ENCODE measurements around the gene C2CD4B.

The C2CD4B gene

DNA sequence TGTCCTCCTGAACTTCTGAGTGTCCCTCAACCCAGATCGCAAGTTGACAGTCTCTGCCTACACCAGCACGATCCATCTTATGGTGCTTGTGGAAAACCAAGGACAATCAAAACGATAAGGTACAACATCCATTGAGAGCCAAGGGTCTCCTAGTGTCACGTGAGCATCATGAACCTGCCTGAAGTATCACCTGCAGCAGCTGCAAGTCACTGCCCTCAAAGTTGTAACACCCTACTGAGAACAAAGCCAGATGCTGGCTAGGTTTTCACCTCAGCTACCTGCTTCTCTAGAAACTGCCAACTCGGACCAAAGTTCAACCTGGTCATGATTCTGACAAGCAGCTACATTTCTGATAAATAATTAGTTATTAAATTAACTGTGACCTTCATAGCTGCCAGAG lies 17.5 kb downstream of the C2CD4B start:
- DNase-seq: no peak

DNA sequence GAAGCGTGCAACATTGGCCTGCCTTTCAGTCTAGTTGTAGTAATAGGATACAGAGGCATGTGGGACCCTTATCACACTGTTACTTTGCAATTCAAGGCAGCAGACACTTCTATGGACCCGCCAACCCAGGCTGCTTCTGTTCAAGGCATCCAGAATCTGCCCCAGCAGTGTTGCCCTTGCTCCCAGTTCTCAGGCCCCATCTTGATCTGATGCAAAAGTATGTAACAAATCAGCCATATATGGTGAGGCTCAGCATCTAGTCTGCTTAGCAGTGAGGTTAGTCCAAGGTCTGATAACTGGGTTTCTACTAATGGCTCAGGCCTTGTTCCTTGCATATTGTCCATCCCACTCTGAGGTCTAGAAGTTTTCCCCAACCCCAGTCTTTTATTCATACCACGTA lies 17.9 kb downstream of the C2CD4B start:
- DNase-seq: no peak

DNA sequence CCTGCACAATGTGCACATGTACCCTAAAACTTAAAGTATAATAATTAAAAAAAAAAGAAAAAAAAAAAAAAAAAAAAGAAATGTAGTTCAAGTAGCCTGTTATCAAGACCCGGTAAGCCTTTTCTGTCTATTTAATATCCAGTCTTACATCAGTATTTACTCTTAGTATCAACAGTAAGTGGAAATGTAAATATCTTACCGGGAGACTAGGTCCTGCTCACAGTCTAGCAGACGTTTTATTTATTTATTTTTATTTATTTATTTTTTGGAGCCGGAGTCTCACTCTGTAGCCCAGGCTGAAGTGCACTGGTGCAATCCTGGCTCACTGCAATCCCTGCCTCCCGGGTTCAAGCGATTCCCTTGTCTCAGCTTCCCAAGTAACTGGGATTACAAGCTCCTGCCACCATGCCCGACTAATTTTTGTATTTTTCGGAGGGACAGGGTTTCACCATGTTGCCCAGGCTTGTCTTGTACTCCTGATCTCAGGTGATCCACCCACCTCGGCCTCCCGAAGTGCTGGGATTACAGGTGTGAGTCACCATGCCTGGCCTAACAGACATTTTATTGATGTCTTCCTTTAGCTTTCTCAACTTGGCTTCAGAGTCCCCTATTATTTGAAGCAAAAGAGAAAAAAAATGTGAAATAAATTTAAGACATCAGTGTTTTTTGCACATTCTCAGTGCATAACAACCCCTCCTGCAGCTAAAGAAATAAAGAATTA lies 19.9 kb downstream of the C2CD4B start:
- DNase-seq: no peak

DNA sequence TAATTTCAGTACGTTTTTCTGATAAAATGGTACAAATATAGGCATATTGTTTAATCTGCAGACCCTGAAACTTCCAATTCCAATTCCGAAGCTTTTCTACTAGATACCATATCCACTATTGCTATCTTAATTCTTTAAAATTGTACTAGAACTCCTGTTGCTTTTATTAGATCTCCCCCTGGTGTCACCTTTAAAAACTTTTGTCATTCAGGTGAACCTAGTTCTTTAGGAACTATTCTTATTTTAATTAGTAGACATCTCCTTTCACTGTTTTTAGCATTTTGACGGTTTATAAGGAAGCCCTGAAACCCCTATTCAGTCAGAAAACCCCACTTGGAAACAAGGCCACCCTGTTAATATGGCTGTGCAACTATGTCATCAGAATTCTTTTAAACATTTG lies 22.3 kb downstream of the C2CD4B start:
- no peak for DNase-seq

DNA sequence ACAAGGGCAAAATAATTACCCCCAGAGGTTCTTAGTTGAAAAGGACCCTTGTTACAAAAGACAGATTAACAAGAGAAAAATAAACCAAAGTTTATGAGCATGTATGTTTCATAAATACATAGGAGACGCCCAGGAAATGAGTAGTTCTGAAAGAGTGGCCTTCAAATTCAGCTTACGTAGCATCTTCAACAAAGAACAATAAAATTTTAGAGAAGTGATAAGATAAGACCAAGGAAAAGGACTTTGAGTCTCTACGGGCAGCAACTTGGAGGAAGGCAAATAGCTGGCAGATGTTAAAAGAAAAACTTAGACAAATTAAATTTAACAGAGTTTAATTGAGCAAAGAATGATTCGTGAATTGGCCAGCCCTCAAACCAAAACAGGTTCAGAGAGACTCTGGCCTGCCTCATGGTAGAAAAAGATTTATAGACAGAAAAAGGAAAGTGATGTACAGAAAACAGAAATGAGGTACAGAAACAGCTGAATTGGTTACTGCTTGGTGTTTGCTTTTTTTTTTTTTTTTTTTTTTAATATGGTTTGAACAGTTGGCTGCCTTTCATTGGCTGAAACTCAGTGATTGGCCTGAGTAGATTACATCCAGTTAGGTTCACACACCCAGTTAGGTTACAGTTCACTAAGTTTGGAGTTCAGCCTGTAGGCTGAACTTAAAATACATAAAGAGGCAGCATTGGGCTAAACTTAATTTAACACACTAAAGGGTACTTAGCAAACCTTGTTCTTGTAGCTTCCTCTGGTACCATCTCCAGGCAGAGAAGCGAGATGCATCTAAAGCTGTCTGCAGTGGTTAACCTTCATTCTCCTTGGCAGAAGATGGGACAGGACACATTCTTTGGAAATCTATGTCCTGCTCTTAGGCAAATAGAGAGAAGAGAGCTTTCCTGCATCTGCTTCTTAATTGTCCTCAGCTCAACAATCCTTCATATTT lies 23.2 kb downstream of the C2CD4B start:
- no peak for DNase-seq

DNA sequence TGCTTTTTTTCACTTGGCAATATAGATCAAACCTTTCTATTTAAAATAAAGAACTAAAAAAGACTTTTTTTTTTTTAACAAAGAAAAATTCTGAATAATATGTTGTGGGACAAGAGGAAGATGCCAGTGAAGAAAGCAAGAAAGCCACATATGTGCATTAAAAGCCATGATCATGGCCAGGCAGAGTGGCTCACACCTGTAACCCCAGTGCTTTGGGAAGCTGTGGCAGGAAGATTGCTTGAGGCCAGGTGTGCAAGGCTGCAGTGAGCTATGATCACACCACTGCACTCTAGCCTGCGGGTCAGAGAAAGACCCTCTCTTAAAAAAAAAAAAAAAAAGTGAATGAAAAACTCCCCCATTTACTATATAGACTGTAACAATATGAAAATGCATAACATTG lies 23.9 kb downstream of the C2CD4B start:
- no peak for DNase-seq

DNA sequence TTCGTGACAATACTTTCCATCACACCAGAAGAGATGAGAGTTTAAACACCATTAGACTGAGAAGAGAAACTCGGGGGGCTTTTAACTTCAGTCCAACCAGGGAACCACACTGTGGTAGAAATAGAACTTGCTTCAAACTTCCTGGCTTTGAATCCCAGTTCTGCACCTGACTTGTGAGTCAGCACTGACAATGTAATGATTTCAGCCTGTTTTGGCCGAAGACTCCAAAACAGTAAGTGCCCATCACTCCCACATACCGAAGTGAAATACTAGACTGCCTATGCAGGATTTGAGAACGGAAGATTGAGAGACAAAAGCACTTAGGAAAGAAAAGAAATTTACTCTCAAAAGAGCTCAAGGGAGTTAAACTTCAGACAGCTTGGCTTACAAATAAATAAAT lies 27.0 kb downstream of the C2CD4B start:
- DNase-seq: no peak

DNA sequence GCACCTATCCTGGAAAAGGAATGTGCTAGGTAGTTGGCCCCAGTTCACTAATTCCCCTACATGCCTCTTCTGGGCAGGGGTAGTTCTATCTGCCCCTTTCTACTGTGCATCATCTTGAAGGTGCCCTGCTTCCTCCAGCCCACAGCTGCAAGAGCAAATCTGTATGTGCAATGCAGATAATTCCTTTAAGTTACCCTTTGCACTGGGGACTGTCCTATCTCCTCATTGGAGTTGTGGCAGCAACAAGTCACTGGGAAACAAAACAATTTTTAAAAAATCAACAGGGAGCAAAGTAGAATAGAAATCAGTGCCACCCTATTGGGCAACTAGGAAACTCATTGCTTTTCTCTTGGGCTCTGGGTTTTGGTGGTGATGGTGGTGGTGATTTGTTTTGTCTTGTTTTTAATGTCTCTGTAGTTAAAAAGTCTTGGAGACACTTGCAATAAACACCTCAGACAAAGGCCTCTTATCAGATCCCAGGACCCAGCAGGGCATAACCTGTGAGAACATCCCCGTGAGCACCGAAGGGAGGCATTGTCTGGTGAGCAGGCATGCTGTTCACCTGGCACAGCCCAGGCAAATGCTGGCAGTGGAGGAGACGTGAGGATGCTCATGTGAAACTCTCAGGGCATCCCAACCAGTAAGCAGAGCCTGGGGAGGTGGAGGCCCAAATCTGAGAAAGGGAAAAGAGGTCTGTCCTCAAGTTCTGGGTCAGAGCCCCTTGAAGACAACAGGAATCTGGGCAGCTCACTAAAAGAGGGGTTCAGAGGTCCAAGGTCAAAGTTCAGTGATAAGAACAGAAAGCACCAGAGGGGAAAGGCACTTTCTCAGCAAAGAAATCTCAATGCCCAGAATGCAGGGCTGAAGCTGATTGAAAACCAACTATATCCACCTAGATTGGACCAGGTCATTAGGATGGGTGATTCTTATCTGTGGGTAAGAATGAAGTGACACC lies 27.9 kb downstream of the C2CD4B start:
- DNase-seq: no peak

DNA sequence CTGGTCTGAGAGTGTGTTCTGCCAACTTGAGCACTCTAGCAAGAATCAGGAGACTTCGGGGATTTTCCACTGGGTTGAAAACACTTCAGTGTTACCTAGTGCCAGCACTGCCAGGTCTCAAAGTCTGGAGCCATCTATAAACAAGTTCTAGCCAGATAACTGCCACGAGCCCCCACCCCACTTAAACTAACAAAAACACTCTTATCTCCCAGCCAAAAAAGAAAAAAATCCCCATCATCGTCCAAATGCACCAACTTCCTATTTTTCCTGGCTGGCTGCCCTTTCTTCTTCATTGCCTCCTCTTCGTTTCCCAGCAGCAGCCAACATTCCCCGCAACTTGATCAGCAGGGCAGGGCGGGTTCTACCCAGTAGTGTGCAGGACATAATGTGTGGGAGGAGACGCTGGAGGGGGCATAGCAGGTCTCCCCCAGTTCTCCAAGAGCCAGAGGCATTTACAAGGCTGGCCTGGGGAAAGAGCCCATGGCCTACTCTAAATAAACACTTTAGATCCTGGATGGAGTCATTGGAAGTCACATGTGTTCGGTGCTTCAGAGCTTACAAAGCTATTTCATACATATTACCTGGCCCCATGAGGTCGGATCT lies 29.5 kb downstream of the C2CD4B start:
- DNase-seq: no peak

DNA sequence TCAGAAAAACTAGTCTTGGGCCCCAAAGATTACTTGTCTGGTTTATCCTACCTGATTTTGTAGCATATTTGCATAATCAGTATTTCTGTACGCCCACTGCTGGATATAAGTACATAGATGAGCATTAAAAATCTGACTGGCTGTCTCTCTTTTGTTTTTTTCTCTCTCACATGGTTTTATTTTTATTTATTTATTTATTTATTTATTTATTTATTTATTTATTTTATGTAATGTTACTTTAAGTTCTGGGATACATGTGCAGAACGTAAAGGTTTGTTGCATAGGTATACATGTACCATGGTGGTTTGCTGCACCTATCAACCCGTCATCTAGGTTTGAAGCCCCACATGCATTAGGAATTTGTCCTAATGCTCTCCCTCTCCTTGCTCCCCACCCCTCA lies 31.9 kb downstream of the C2CD4B start:
- no peak for DNase-seq

DNA sequence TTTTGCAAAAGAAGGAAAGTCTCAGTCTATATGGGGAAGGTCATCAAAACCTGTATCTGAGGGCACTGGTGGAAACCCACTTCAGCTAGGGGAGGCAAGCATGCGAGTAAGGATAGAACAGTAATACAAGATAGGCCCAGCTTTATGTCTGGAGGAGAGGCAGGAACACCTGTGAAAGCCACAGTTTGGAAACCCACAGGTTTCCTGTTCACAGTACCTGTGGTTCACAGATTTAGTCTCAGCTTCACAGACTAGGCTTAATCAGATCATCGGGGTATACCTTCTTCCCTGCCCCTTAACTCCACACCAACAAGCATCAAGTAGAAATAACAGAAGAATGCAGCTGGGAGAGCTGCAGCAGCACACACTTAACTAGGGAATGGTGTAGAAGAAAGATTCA lies 36.2 kb downstream of the C2CD4B start:
- no peak for DNase-seq

DNA sequence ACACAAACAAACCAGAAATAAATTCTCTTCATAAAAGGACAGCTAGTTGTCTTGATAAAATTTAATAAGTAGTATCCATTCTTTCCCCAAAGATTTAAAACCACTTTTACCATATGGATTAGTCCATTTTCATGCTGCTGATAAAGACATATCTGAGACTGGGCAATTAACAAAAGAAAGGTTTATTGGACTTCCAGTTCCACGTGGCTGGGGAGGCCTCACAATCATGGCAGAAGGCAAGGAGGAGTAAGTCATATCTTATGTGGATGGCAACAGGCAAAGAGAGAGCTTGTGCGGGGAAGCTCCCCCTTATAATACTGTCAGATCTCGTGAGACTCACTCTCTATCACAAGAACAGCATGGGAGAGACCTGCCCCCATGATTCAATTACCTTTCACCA lies 38.7 kb downstream of the C2CD4B start:
- DNase-seq: no peak

DNA sequence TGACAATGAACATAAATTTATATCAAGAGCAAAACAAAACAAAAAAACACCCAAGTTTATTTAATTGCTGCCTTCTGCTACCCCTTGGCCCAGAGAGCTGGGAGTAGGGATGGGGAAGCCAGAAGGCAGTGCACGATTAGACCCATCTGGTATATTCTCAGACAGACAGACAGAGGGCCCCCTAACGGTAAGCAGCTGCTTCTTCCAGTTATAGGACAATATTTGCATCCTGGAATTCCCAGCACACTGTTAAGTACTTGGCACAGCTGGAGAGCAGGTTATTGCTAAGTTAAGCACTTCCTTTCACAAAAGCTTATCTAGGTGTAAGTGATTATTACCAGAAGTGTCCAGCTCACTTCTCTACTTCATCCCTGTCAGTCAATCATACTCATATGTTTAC lies 39.3 kb downstream of the C2CD4B start:
- no peak for DNase-seq

DNA sequence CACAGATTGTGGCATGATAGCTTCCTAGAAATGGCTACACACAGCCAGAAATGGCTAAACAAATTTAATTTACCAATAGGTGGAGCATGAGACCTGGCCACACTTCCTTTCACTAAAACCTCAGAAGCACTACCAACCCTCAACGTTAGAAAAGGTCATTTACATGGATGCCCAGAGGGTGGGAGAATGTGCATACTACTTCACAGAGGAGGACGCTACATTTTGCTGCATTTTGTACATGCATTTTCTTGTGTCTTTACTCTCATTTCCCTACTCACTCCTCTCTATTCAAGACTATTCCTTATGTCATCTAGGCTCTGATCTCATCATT lies 40.1 kb downstream of the C2CD4B start:
- DNase-seq: no peak

DNA sequence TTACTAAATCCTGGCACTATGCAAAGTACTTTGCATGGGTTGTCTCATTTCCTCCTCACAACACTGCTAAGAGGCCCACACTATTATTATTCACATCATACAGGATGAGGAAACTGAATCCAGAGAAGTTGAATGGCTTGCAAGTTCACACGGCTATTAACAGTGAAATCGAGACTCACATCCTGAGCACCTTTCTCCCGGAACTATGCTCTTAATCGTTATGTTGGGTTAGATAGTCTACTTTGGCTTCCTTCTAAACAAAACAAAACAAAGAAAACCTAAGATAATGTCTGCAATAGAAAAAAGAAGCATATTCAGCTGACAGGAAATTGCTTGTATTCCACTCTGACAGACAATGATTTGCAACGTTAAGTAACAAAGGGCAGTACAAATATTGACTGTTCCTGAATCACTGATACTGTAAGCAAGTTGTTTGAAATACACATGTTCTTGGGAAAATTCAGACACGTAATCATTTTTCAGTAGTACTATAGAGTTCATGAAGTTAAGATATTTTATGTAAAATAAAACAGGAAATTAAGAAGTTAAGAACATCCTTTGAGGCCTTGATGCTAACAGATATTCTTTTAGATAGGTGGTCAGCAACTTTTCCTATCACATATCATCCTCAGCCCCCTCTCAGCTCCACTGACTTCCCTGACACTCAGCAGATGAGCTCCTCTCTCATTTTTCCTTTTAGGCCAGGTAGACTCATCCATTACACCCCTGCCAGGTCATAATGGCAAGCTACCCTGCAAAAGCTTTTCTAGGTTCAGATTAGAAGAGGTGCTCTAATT lies 40.7 kb downstream of the C2CD4B start:
- no peak for DNase-seq

DNA sequence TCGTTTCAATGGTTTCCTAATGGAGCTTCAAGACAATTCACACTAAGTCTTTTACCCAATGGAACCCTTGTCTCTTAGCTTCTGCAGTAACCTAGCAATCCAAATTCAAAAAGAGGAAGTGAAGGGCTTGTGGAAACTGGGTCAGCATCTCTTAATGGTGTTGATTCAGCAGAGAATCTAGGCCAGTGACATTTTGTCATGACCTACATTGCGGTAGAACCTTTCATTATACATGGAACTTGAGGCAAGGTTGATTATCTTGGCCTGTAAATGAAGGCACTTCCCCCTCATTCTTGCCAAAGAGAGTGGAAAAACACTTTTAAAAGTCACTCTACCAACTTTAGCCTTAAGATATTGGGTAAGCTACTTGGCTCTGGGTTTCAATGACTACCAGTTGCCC lies 42.8 kb downstream of the C2CD4B start:
- DNase-seq: no peak

DNA sequence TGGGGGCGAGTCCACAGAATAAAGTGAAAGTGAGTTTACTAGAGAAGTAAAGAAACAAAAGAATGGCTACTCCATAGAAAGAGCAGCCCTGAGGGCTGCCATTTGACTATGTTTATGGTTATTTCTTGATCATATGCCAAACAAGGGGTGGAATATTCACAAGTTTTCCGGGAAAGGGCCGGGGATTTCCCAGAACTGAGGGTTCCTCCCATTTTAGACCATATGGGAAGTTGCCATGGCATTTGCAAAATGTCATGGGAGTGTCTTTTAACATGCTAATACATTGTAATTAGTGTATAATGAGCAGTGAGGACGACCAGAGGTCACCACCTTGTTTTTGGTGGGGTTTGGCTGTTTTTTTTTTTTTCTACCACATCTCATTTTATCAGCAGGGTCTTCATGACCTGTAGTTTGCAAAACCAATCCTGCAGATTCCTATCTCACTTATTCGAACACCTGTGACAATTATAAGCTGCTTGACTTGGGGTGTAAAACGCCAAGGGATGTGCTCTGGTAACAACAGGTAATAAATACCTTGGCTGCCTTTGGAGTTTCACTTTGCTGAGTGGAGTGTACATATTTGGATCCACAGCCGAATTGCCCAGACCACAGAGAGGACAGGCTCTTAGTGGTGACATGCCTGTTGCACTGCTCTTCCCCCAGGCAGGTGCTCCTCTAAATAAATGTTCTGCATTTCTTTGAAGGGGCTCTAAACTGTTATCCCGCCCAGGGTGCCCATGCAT lies 43.6 kb downstream of the C2CD4B start:
- no peak for DNase-seq

DNA sequence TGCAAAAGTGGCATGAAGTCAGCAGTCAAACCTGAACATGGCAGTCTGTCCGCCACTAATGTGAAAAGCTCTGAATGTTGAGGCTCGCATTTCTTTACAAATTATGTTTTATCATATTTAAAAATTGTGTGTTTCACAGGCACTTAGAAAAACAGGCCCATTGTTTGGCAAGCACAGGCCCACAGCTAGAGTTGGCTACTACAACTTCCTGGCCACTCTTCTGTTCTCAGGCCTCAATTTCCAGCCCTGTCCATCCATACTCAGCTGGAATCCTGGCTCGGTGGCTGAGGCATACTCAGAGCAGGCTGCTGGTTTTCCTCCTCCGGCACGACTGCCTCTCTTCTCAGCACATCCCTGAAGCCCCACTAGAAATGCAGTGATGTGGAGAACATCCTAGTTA lies 44.3 kb downstream of the C2CD4B start:
- DNase-seq: no peak

DNA sequence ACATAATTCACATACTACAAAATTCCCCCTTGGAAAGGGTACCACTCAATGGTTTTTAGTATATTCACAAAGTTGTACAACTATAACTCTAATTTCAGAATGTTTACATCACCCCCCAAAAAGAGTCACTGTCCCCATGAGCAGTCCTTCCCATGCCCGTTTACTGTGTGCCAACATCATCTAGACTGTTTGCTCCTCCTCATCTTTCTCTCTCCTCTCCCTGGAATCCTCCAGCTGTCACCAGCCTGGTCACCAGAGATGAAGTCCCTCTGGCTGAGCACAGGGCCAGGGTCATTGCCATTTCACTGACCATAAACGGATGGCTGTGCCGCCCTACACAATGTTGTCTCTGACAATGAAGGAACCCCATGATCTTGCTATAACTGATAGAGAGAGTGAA lies 45.2 kb downstream of the C2CD4B start:
- DNase-seq: no peak

DNA sequence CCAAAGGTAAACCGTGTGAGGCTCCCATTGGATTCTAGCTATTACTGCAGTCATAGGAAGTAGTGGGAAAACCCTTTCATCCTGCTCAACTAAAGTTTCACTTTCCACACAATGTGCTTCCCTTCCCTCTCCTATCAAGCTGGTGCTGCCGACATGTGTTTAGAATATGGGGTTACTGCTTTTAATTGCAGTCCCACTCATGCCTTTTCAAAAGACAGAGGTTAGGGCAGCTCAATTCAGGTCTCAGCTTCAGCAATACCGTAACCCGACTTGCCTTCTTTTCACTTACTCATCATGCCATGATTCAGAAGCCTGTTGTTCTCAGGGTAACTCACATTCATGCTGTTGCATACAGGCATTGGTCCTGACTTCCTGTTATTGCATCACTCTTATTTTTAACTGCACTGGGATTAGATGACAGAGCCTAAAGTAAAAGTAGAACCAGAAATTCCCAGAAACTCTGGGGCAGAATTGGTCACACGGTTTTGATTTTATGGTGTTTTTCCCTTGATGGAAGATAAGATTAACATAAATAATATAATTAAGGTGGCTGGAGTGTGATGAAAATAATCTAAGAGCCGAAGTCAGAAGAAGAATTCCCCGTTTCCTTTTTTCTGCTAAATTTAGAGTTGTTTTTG lies 45.7 kb downstream of the C2CD4B start:
- DNase-seq: peak; percentile 14

Measured in activated naive CD4-positive, alpha-beta T cell treated with anti-CD3 and anti-CD28 coated beads, Interleukin-2, amount 50 U/mL, for 16 hours (primary cell).